Stomach smooth muscle (tissue), 2 donors: ENCODE results near the gene IFIT2.
"Not testable (repeated sequence)": the region's sequence is repeated elsewhere in the genome, so short reads cannot be mapped to it uniquely, and the experiment has no call there.

Experiments
- H3K27ac ChIP-seq: one replicate; pipeline ENCODE4 v1.7.0; 2013; ENCODE audit warnings: mild to moderate bottlenecking, low read length, inconsistent platforms
- H3K27me3 ChIP-seq, 2 donors: one replicate each; pipeline ENCODE4 v1.7.0; 2013; ENCODE audit warnings: low read length in 2 of 2; ENCODE audit not compliant: insufficient read depth in 2 of 2, control insufficient read depth in 1 of 2
- H3K36me3 ChIP-seq, 2 donors: one replicate each; pipeline ENCODE4 v1.7.0; 2013; ENCODE audit warnings: low read length in 2 of 2; ENCODE audit not compliant: control insufficient read depth in 2 of 2, insufficient read depth in 2 of 2
- H3K4me1 ChIP-seq: one replicate; pipeline ENCODE4 v1.7.0; 2013; ENCODE audit warnings: low read length; ENCODE audit not compliant: control insufficient read depth, insufficient read depth
- H3K4me3 ChIP-seq, 2 donors: one replicate each; pipeline ENCODE4 v1.7.0; 2013; ENCODE audit warnings: low read length in 2 of 2
- H3K9ac ChIP-seq, 2 donors: one replicate each; pipeline ENCODE4 v1.7.0; 2013; ENCODE audit warnings: low read length in 2 of 2, mild to moderate bottlenecking in 1 of 2
- H3K9me3 ChIP-seq, 2 donors: one replicate each; pipeline ENCODE4 v1.7.0; 2013; ENCODE audit warnings: low read length in 2 of 2; ENCODE audit not compliant: control insufficient read depth in 2 of 2
- donor health status: healthy.
- donor health status: Pancreatic carcinoma.

Gene IFIT2

GRCh38 chr10:89329151-89329550 lies 27.3 kb downstream of the IFIT2 start:
- peaks cover 20% of the 10 kb centered on the region for H3K4me1 ChIP-seq
- H3K9me3 ChIP-seq: no peaks in the 10 kb centered on the region
- no peaks in the 10 kb centered on the region for H3K27me3 ChIP-seq
- no peak overlapping the region for H3K9ac ChIP-seq
- peak overlapping the region in 1 of 2 donors; percentile 69 for H3K4me3 ChIP-seq
- H3K36me3 ChIP-seq: no peaks in the 10 kb centered on the region
- no peak overlapping the region for H3K27ac ChIP-seq

- H3K4me1 ChIP-seq: peaks cover 21% of the 10 kb centered on the region
- not testable (repeated sequence) for H3K4me3 ChIP-seq, H3K9ac ChIP-seq, H3K36me3 ChIP-seq, H3K27ac ChIP-seq, H3K9me3 ChIP-seq, H3K27me3 ChIP-seq
Observed at GRCh38 chr10:89330014-89330413, 28.2 kb downstream of the IFIT2 start.

DNA sequence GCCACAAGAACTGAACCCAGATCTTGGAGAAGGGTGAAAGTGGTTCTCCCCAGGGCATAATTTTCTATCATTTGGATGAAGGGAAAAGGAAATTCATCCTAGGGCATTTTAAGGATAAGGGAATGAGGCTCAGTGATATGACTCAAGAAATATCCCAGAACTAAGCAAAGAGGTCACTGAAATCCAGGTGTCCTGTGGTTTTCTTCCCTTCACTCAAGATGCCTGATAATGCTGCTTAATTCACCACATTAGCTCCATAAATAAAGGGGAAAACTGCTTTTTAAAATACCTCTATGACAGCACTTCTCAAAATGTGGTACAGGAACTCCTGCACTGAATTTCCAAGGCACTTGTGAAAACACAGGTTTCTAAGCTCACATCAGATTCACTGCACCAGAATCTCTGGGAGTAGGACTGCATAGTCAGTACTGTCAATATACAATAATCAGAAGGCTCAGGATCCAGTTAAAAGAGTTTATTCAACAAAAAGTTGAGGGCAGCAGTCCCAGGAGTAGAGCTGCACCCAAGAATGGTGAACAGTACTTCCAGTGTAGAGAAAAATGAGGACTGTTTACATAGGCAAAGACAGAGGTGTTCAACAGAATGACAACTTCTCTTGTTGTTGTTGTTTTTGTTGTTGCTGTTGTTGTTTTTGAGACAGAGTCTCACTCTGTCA lies 28.8 kb downstream of the IFIT2 start:
- Histone ChIP-seq H3K4me1 (peaks cover 21% of the 10 kb centered on the region), H3K27ac (no peak overlapping the region)

DNA sequence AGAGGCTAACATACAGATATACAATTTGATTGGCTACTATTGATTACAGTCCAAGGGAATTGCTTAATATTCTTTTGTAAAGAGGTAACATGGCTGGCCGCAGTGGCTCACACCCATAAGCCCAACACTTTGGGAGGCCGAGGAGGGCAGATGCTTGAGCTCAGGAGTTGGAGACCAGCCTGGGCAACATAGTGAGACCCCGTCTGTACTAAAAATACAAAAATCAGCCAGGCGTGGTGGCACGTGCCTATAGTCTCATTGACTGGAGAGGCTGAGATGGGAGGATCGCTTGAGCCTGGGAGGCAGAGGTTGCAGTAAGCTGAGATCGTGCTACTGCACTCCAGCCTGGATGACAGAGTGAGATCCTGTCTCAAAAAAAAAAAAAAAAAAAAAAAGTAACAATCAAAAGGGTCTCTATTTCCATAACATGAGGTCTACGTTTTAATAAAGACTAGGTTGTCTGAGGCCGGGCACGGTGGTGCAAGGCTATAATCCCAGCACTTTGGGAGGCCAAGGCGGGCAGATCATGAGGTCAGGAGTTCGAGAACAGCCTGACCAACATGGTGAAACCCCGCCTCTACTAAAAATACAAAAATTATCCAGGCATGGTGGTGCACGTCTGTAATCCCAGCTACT lies 29.8 kb downstream of the IFIT2 start:
- peaks cover 21% of the 10 kb centered on the region for H3K4me1 ChIP-seq
- peak overlapping the region; percentile 58 for H3K4me3 ChIP-seq

More for the DNA sequence above, 28.8 kb downstream of the IFIT2 start:
- Histone ChIP-seq H3K9me3 (no peaks in the 10 kb centered on the region), H3K36me3 (no peaks in the 10 kb centered on the region), H3K27me3 (no peaks in the 10 kb centered on the region), H3K4me3 (no peak overlapping the region), H3K9ac (no peak overlapping the region)

GRCh38 chr10:89332123-89332633 lies 30.3 kb downstream of the IFIT2 start:
- no peaks in the 10 kb centered on the region for H3K9me3 ChIP-seq
- peak overlapping the region; percentile 14 to 46 for H3K9ac ChIP-seq
- H3K4me3 ChIP-seq: peak overlapping the region; percentile 58
- no peak overlapping the region for H3K27ac ChIP-seq
- H3K27me3 ChIP-seq: no peaks in the 10 kb centered on the region
- H3K36me3 ChIP-seq: no peaks in the 10 kb centered on the region
- H3K4me1 ChIP-seq: peaks cover 21% of the 10 kb centered on the region

More for the DNA sequence above, 29.8 kb downstream of the IFIT2 start:
- H3K9ac ChIP-seq: peak overlapping the region in 1 of 2 donors; percentile 46
- H3K9me3 ChIP-seq, H3K27me3 ChIP-seq, H3K36me3 ChIP-seq, H3K27ac ChIP-seq: not testable (repeated sequence)

- no peak overlapping the region for H3K9ac ChIP-seq
- peaks cover 5% of the 10 kb centered on the region in 2 donors for H3K36me3 ChIP-seq
- H3K9me3 ChIP-seq: no peaks in the 10 kb centered on the region
- H3K4me3 ChIP-seq: no peak overlapping the region
- H3K27ac ChIP-seq: no peak overlapping the region
- H3K27me3 ChIP-seq: no peaks in the 10 kb centered on the region
- peaks cover 7% of the 10 kb centered on the region for H3K4me1 ChIP-seq
Observed at GRCh38 chr10:89335226-89335625, 33.4 kb downstream of the IFIT2 start.

DNA sequence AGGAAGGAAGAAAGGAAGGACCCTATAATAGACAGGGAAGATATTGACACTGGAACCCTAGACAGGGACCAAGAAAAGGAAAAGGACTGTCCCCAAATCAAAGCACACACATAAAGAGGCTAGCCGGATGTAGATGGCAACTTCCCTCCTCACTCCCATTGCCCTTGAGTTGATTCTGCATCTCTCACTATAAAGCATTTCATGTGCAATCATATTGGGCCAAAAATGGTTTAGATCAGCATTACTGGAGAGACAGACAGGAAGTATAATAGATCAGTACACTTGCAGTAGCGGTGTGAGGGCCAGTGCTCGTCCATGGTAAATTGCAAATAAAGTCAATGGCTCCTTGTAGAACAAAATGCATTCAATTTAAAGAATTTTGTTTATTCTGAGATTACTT lies 34.4 kb downstream of the IFIT2 start:
- Histone ChIP-seq H3K27me3 (no peaks in the 10 kb centered on the region), H3K4me3 (no peak overlapping the region), H3K9me3 (no peaks in the 10 kb centered on the region), H3K9ac (no peak overlapping the region), H3K27ac (no peak overlapping the region), H3K36me3 (peaks cover 5% of the 10 kb centered on the region in 2 donors), H3K4me1 (peaks cover 7% of the 10 kb centered on the region)

DNA sequence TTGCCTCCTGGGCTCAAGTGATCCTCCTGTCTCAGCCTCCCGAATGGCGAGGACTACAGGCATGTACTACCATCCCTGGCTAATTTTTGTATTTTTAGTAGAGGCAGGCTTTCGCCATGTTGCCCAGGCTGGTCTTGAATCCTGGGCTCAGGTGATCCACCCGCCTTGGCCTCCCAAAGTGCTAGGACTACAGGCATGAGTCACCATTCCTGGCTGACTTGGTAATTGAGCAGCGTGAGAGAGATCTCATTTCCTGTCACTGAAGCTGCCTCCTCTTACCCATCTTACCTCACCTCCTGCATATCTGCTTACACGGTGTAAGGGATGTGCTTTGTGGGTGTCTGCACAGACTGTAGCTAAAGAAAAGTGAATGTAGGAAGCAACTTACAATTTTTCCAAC lies 35.6 kb downstream of the IFIT2 start:
- Histone ChIP-seq H3K9me3 (no peaks in the 10 kb centered on the region), H3K4me3 (no peak overlapping the region), H3K27me3 (no peaks in the 10 kb centered on the region), H3K27ac (no peak overlapping the region), H3K9ac (no peak overlapping the region), H3K4me1 (peaks cover 7% of the 10 kb centered on the region), H3K36me3 (peaks cover 5% of the 10 kb centered on the region in 2 donors)

GRCh38 chr10:89338713-89339112 lies 36.9 kb downstream of the IFIT2 start:
- H3K9me3 ChIP-seq: no peaks in the 10 kb centered on the region
- no peaks in the 10 kb centered on the region for H3K27me3 ChIP-seq
- H3K4me1 ChIP-seq: peaks cover 5% of the 10 kb centered on the region
- H3K27ac ChIP-seq: no peak overlapping the region
- H3K9ac ChIP-seq: no peak overlapping the region
- H3K4me3 ChIP-seq: no peak overlapping the region
- peaks cover 5% of the 10 kb centered on the region in 2 donors for H3K36me3 ChIP-seq

DNA sequence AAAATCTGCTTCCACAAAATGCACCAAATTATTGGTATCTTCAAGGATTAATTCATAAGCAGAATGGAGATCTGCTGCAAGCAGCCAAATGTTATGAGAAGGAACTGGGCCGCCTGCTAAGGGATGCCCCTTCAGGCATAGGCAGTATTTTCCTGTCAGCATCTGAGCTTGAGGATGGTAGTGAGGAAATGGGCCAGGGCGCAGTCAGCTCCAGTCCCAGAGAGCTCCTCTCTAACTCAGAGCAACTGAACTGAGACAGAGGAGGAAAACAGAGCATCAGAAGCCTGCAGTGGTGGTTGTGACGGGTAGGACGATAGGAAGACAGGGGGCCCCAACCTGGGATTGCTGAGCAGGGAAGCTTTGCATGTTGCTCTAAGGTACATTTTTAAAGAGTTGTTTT lies 38.0 kb downstream of the IFIT2 start:
- no peak overlapping the region for H3K9ac ChIP-seq

GRCh38 chr10:89341649-89342048 lies 39.8 kb downstream of the IFIT2 start:
- no peaks in the 10 kb centered on the region for H3K4me1 ChIP-seq
- H3K9me3 ChIP-seq: no peaks in the 10 kb centered on the region
- H3K4me3 ChIP-seq: no peak overlapping the region
- H3K27ac ChIP-seq: no peak overlapping the region
- no peak overlapping the region for H3K9ac ChIP-seq
- H3K36me3 ChIP-seq: peaks cover 5% of the 10 kb centered on the region in 2 donors
- H3K27me3 ChIP-seq: no peaks in the 10 kb centered on the region

More for the DNA sequence above, 38.0 kb downstream of the IFIT2 start:
- Histone ChIP-seq H3K9me3 (no peaks in the 10 kb centered on the region), H3K4me1 (no peaks in the 10 kb centered on the region), H3K27ac (no peak overlapping the region), H3K27me3 (no peaks in the 10 kb centered on the region), H3K4me3 (no peak overlapping the region), H3K36me3 (peaks cover 5% of the 10 kb centered on the region in 2 donors)
